Measurements from ENCODE around the gene SLC25A1.
A peak's percentile ranks its signal among the peaks of the same experiment; 100 is the strongest.

Gene SLC25A1

DNA sequence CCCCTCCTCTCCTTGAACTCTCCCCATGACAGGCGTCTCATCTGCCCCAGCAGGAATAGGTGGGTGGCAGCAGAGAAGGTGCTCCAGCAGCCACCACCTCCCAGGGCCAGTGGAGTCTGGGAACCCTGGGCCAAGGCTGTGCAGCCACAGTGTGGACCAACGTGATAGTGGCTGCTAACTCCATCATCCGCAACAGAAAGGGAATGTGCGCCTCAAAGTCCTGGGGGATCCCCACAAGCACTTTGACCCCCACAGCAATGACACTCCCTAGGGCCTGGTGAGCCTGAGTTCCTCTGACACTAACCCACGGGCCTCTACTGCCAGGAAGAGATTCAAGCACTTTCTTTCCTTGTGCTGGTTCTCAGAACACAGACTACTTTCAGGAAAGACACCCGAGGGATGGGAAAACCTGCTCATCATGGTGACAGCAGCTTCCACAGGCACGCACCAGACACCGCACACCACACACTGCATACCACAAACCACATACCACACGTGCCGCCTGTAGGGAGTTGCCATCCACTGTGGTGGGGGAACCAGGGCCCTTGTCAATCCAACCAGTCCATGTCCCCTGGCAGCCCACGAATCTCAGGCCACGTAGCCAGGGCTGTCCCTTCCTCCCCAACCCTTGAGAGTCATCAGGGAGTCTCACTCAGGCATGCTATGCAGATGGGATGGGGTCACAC, 3.4 kb upstream of the SLC25A1 start:
- DNase-seq (ENCODE audit: low read depth in 4 of 4, low spot score in 1 of 4): no peak

GRCh38 chr22:19180740-19181410, 2.3 kb upstream of the SLC25A1 start:
- no peak for DNase-seq (ENCODE audit: low read depth in 4 of 4, low spot score in 1 of 4)

DNA sequence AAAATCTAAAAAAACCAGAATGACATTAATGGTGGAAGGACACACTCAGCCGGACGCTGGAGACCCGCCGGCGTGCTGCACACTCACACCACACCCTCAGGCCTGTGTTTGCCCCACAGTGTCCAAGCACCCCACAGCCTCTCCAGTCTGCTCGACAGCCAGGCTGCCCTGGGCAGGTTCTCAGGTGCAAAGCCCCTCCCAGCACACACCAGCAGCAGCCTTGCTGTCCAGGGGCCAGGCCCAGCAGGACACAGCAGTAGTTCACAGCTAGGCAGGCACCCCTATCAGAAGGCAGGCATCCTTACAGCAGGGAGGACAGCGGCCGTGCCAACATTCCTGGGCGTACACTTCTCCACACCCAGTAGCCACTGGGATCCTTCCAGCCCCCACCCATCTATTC, 1.7 kb upstream of the SLC25A1 start:
- DNase-seq (ENCODE audit: low read depth in 4 of 4, low spot score in 1 of 4): no peak

DNA sequence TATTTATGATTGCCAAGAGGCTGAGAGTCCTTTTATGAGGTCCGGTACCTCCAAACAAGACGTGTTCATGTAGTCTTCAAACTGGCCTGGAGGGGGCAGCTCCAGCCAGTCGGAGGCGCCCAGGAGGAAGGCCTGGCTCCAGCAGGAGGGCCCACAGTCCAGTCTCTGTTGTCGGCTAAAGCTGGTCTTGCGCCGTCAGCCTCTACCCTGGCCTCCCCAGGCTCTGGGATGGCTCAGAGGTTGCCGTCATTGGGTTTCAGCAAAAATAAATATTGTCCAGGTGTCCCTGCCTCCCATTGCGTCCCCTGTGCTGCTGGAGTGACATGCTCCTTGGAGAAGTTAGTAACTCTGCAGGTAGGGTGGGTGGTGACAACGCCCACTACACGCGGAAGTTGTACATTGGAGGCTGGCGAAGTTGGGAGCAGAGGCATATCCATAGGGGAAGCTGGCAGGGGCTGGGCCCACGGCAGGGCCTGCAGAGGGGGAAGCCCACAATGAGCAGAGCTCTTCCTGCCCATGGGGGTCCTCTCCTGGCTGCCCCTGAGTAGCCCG, 1.0 kb upstream of the SLC25A1 start:
- no peak for DNase-seq (ENCODE audit: low read depth in 4 of 4, low spot score in 1 of 4)

DNA sequence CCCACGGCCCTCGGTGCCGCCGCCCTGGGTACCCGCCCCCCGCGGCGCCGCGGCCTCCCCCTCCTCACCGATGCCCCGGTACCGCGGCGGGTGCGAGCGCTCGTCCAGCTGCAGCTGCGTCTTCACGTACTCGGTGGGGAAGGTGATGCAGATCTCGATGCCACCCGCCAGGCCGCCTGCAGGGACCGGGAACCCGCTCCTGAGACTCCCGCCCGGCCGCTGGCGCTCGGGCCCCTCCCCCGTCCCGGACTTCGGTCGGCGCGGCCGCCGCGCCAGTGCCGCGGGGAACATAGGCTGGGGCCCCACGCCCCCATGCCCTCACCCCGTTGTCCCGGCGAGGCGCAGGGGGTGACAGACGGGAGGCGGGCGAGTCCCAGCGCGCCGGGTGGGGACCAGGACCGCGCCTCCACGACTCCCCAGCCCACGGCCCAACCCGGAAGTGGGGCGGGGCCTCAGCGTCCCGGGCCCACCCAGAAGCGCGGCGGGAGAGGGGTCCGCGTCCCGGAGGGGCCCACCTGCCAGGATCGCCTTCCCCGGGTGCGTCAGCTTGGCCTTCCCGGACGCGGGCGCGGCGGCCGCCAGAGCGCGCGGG, 375 bp downstream of the SLC25A1 start:
- peak in 1 of 4 experiments; percentile 39 for DNase-seq (ENCODE audit: low read depth in 4 of 4, low spot score in 1 of 4)

DNA sequence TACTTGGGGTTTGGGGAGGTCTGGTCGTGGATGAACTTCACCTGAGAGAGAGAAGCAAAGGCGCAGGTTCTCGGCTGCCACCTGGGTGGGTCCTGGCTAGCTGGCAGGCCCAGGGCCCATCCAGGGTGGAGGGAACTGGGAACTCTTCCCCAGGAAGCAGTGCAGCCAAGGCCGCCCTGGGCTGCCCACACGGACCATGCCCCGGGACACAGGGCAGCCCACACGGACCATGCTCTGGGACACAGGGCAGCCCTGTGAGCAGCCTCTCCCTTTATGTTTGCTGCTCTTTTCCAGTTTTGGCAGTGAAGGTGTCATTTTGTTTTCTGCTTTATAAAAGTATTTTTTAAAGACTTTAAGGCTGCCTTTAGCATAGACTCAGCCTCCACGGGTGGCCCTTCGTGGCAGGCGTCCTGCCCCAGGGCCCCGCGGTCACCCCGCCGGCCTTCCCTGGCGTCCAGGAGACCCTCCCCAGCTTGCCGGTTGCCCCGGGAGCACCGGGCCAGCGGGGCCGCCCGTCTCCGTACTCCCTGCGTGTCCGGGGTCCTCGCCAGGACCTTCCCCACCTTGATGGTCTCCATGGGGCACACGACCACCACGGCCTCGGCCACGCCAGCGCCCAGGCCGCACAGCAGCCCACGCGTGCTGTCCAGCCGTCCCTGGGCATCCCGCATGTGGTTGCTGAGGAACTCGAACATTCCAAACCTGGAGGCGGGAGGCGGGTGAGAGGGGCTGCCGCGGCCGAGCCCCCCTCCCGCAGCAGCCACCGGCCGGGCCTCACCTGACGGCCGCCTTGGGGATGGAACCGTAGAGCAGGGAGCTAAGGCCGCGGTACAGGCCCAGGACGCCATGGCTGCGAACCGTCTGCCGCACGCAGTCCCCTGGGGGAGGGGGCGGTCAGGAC, 1.1 kb downstream of the SLC25A1 start:
- DNase-seq (ENCODE audit: low read depth in 4 of 4, low spot score in 1 of 4): no peak

GRCh38 chr22:19176732-19177131, 1.8 kb downstream of the SLC25A1 start:
- DNase-seq (ENCODE audit: low read depth in 4 of 4, low spot score in 1 of 4): no peak

DNA sequence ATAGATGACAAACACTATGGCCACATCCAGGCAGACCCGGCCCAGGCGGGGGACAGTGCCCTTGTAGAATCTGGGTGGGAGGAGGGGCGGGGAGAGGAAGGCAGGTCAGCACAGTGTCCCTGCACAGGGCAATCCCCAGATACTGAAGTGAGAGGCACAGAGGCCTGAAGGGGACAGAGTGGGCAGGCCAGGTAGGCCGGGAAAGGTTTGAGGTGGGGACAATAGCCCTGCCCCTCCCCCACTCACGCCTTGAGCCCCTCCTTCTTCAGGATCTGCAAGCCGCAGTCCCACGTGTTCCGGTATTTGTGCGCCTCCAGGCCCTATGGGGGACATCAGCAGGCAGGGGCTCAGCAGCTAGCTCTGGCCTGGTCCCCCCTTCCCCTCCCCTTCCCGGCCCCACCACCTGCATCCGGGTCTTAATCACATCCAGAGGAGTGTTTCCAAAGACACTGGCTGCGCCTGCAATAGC, 2.3 kb downstream of the SLC25A1 start:
- no peak for DNase-seq (ENCODE audit: low read depth in 4 of 4, low spot score in 1 of 4)

DNA sequence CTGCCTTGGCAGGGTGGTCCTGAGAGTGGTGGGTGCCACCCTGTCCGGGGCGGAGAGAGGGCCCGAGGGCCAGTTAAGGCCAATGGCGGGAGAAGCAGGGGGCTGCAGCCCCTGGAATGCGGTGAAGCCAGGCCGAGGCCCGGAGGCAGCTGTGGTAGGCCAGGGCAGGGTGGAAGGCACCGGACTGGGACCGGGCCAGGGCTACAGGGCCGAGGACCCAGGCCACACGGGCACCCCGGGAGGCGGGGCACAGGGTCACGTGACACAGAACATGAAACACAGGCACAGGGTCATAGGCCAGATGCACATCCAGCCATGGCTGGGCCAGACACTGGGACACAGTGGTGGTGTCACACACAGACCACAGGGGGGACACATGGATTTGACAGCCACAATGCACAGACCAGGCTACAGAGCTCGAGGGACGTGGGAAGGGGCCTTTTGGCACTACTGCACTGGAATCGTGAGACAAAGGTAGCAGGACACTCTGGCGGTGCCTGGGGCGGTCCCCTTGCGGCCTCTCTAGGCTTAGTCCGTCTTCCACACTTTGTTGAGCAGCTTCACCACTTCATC, 2.8 kb downstream of the SLC25A1 start:
- DNase-seq (ENCODE audit: low read depth in 4 of 4, low spot score in 1 of 4): no peak

DNA sequence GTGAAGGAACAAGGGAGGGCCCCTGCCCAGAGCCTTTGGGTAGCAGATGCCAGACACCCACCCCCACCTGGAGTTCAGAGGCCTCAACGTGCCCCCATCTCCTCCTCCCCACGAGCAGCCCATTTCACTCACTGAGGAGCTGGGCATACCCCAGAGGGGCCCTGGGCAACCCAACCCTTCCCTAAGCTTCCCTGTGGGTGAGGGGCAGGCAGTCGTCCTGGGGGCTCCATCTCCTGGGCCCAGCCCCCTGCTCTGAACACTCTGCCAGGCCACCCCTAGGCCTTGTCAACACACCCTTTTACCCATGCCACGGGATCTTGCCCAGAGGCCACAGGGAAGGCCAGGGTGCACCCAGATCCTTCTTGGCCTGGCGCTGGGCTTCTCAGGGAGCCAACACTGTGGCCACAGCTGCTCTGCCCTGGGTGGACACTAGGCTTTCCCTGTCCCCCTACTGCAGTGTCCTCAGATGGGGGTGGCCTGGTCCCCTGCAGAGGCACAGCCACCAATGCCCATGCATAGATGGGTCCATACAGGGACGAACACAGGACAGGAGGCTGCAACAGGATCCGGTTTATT, 3.4 kb downstream of the SLC25A1 start:
- no peak for DNase-seq (ENCODE audit: low read depth in 4 of 4, low spot score in 1 of 4)

GRCh38 chr22:19174106-19175025, 4.2 kb downstream of the SLC25A1 start:
- DNase-seq (ENCODE audit: low read depth in 4 of 4, low spot score in 1 of 4): no peak

DNA sequence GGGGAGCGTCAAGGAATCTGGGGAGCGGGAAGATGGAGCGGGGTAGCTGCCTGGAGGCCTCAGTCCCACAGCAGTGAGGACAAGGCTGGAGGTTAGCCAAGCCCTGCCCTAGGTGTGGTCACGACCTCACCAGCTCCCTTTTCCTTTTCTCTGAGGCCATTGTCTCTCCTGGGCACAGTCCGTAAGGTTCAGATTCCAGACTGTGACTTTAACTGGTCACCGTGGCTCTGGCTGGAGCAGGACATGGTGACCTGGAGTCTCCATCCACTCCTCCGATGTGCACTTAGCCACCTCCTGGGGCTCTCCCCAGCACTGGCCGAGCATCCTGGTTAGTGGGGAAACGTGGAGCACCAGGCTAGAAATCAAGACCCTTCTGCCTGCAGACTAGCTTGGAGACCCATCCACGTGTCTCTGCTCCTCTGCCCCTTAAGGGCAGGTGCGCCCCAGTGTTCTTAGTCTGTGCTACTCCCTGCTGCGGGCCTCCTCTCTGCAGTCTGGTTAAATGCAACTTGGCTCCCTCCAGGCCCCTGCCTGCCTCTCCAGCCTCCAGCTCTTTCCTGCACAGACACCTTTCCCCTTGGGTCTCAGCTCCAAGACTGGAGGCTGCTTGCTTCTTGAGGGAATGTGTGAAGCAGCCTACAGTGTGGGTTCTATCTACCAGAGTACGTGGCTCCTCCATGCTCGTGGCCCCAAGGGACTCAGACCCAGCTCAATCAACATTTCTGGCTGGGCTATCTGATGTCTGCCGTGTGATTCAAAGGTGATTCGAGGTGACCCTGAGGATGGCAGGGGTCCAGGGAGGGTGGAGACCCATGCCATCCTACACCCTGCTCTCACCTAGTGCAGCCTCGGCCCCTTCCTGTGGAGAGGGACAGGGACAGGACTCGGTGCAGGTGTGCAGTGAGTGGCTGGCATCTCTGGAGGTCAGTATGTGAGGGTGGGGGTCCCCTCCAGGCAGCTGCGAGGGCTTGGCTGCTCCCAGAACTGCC, 5.2 kb downstream of the SLC25A1 start:
- DNase-seq (ENCODE audit: low read depth in 4 of 4, low spot score in 1 of 4): no peak

DNA sequence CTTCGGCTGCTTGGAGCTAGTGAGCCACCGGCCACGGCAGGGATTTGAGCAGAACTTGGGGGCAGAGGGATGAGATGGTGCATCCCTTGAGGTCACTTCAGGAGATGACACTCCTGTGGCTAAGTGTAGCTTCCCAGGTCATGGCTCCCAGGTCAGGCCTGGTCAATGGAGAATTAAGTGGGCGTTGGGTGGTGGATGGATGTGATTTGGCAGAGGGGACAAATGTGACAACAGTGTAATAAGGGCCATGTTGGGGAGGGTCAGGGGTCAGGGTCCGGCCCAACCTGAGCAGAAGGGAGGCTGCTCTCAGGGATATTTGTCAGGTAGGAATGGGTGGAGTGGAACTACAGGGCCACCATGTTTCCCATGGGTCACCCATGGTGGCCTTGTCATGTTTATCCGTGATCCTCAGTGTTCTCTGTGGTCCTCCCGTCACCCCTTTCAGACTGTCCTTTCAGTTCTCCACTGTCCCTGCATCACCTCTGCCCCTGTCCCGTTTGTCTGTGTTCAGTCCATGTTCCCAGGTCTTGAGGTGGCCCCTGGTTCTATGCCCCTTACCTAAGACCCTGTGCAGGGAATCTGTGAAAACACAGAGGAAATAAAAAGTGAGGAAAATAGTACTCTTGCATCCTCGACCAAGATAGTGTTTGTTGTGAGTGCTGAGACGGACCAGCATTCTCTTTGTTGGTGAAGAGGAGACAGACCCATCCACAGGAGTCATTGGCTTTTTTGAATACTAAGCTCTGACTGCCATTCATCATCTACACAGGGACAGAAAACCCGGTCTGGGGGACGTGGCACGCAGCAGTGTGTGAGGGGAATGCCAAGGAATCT, 6.1 kb downstream of the SLC25A1 start:
- DNase-seq (ENCODE audit: low read depth in 4 of 4, low spot score in 1 of 4): no peak

DNA sequence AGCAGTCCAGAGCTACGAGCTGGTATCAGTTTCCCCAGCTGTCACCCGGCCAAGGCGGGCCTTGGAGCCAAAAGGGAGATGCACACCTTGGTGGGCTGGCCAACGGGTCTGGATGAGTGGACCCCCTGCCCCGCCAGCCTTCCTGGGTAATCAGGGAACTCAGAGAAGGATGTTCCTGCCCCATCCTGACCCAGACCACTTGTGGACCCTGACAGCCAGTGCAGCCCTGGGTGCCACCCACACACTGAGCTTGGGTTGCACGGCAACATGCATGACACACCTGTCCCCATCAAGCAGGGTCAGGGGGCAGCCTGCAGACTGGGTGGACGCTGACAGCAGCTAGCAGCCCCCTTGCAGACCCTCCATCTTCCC, 8.6 kb downstream of the SLC25A1 start:
- DNase-seq (ENCODE audit: low read depth in 4 of 4, low spot score in 1 of 4): no peak

- no peak for DNase-seq (ENCODE audit: low read depth in 4 of 4, low spot score in 1 of 4)
Measured at GRCh38 chr22:19169002-19169946, 9.3 kb downstream of the SLC25A1 start.

Measured in stimulated activated CD4-positive, alpha-beta T cell treated with anti-CD3 and anti-CD28 coated beads, Interleukin-1b, Interleukin-23, amount 100 ng/mL, for 24 hours (primary cell).